Neural cell (in vitro differentiated cells): ENCODE data around the gene UBASH3A. TPM values are rescaled to one million over a fixed set of nuclear protein-coding genes. Genes with fewer than 3 reads are reported as not detected.

Experiments
- H2AFZ ChIP-seq: fragments of 200-600, 300-800 bp; sonication (generic), shearing (Covaris generic); 2 replicates; pipeline ENCODE4 v1.6.0; 2014; ENCODE audit warnings: low read depth, mild to moderate bottlenecking, antibody characterized with exemption, low read length, moderate library complexity
- H3F3A ChIP-seq: fragments of 200-600 bp; shearing (Covaris generic); 2 replicates; pipeline ENCODE4 v1.6.1; 2016; ENCODE audit warnings: mild to moderate bottlenecking, moderate library complexity, mixed read lengths, antibody characterized with exemption, low read length; ENCODE audit not compliant: insufficient read depth, poor library complexity, severe bottlenecking
- H3K27ac ChIP-seq: fragments of 200-600, 300-800 bp; sonication (generic), shearing (Covaris generic); 2 replicates; pipeline ENCODE4 v1.5.1; 2014; ENCODE audit warnings: mild to moderate bottlenecking, low read length, moderate library complexity
- H3K27me3 ChIP-seq: fragments of 300-800, 200-600 bp; sonication (generic), shearing (Covaris generic); 2 replicates; pipeline ENCODE4 v1.6.0; 2014; ENCODE audit warnings: mild to moderate bottlenecking, low read depth, low read length, moderate library complexity; ENCODE audit not compliant: insufficient read depth
- H3K36me3 ChIP-seq: fragments of 300-800, 200-600 bp; sonication (generic), shearing (Covaris generic); 2 replicates; pipeline ENCODE4 v1.5.1; 2014; ENCODE audit warnings: mild to moderate bottlenecking, antibody characterized with exemption, low read length, moderate library complexity; ENCODE audit not compliant: insufficient read depth
- H3K4me2 ChIP-seq: fragments of 300-800, 200-600 bp; sonication (generic), shearing (Covaris generic); 2 replicates; pipeline ENCODE4 v1.6.0; 2014; ENCODE audit warnings: mild to moderate bottlenecking, low read length
- H3K4me3 ChIP-seq: fragments of 300-800, 200-600 bp; sonication (generic), shearing (Covaris generic); 2 replicates; pipeline ENCODE4 v1.5.1; 2014; ENCODE audit warnings: mild to moderate bottlenecking, low read length, moderate library complexity
- H3K79me2 ChIP-seq: fragments of 200-600 bp; shearing (Covaris generic); replicated peaks from 2 replicates; pipeline ENCODE4 v1.6.0; 2014; ENCODE audit warnings: mild to moderate bottlenecking, low read length, moderate library complexity; ENCODE audit not compliant: insufficient read depth
- H3K9ac ChIP-seq: fragments of 300-800, 200-600 bp; sonication (generic), shearing (Covaris generic); 2 replicates; pipeline ENCODE4 v1.6.1; 2016; ENCODE audit warnings: mild to moderate bottlenecking, low read length, mixed read lengths
- H3K9me2 ChIP-seq: fragments of 200-600 bp; shearing (Covaris generic); 2 replicates; pipeline ENCODE4 v1.6.1; 2016; ENCODE audit warnings: mild to moderate bottlenecking, low read length, mixed read lengths; ENCODE audit not compliant: insufficient read depth
- H3K9me3 ChIP-seq: fragments of 200-600, 300-800 bp; sonication (generic), shearing (Covaris generic); 2 replicates; pipeline ENCODE4 v1.6.1; 2016; ENCODE audit warnings: mild to moderate bottlenecking, mixed run types, low read length, moderate library complexity, mixed read lengths
- H4K20me1 ChIP-seq: fragments of 200-600 bp; shearing (Covaris generic); 2 replicates; pipeline ENCODE4 v1.6.1; 2016; ENCODE audit warnings: mild to moderate bottlenecking, mixed run types; ENCODE audit not compliant: insufficient read depth
- EP300 ChIP-seq: fragments of 450-650 bp; conservative IDR thresholded peaks from 2 replicates; pipeline ENCODE4 v1.6.1; 2014; ENCODE audit warnings: antibody characterized with exemption, mild to moderate bottlenecking, moderate library complexity; ENCODE audit not compliant: poor library complexity, severe bottlenecking
- EZH2 ChIP-seq: fragments of 200-600, 300-800 bp; shearing (Covaris generic), sonication (generic); IDR thresholded peaks from 2 replicates; pipeline ENCODE4 v1.6.1; 2014; ENCODE audit warnings: antibody characterized with exemption, low read length, borderline replicate concordance, mild to moderate bottlenecking; ENCODE audit not compliant: insufficient read depth, poor library complexity, severe bottlenecking
- MXI1 ChIP-seq: fragments of 450-650 bp; conservative IDR thresholded peaks from 2 replicates; pipeline ENCODE4 v1.6.1; 2014; ENCODE audit warnings: antibody characterized with exemption, mild to moderate bottlenecking; ENCODE audit not compliant: poor library complexity, severe bottlenecking
- POLR2AphosphoS5 ChIP-seq: IDR thresholded peaks from 2 replicates; pipeline ENCODE4 v1.6.1; 2012
- RAD21 ChIP-seq: fragments of 450-650 bp; conservative IDR thresholded peaks from 2 replicates; pipeline ENCODE4 v1.6.1; 2014; ENCODE audit warnings: antibody characterized with exemption, mild to moderate bottlenecking, moderate library complexity
- REST ChIP-seq: IDR thresholded peaks from 2 replicates; pipeline ENCODE4 v1.6.1; 2012; ENCODE audit warnings: borderline replicate concordance
- SMC3 ChIP-seq: fragments of 450-650 bp; conservative IDR thresholded peaks from 2 replicates; pipeline ENCODE4 v1.6.1; 2014; ENCODE audit warnings: antibody characterized with exemption, mild to moderate bottlenecking, moderate library complexity; ENCODE audit not compliant: poor library complexity
- TAF1 ChIP-seq: IDR thresholded peaks from 2 replicates; pipeline ENCODE4 v1.6.1; 2012; ENCODE audit warnings: low read depth
- polyA plus RNA-seq: library from polyadenylated mRNA; depleted of rRNA; stranded (reverse); fragments of >200 nt; gene quantifications from 2 replicates; pipeline ENCODE4 v1.2.3, GENCODE V29; 2014
- TF ChIP-seq, protein P1 (sequence below): fragments of 450-650 bp; IDR thresholded peaks from 2 replicates; pipeline ENCODE4 v1.5.1; 2014; ENCODE audit warnings: antibody characterized with exemption, mild to moderate bottlenecking, moderate library complexity; ENCODE audit not compliant: poor library complexity, severe bottlenecking

The UBASH3A gene
- polyA plus RNA-seq, 1 donor from 2014 or later: not detected

DNA sequence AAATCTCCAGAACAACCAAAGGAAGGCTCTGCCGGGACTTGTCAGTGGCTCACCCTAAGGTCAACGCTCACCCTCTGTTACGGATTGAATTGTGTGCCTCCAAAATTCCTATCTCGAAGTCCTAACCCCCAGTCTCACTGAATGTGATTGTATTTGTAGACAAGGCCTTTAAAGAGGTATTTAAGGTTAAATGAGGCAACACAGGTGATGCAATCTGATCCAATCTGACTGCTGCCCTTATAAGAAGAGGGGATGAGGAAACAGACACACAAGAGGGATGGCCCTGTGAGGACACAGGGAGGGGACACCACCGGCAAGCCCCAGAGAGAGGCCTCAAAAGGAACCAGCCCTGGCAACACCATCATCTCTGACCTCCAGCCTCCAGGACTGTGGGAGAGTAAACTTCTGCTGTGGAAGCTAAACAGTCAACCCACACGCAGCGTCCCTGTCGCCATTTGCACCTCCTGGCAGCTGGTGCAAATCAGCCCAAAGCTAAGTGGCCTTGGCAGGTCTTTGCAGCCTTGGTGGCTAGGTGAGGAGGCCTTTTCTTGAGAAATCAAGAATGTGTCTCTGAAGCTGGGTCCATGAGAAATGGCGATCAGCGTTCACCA is 24.2 kb downstream of the UBASH3A start:
- Histone ChIP-seq H3K4me3 (no peak overlapping the region), H4K20me1 (no peaks in the 10 kb centered on the region), H3K9me2 (no peaks in the 10 kb centered on the region), H3K27ac (no peak overlapping the region), H3K4me2 (no peak overlapping the region), H3K36me3 (no peaks in the 10 kb centered on the region), H3F3A (no peaks in the 10 kb centered on the region), H3K27me3 (no peaks in the 10 kb centered on the region), H3K9ac (no peak overlapping the region), H2AFZ (no peak overlapping the region), H3K9me3 (peaks cover 9% of the 10 kb centered on the region), H3K79me2 (no peaks in the 10 kb centered on the region)
- TF ChIP-seq MXI1 (no peak), SMC3 (no peak), RAD21 (no peak)
- TF ChIP-seq, protein P1, sequence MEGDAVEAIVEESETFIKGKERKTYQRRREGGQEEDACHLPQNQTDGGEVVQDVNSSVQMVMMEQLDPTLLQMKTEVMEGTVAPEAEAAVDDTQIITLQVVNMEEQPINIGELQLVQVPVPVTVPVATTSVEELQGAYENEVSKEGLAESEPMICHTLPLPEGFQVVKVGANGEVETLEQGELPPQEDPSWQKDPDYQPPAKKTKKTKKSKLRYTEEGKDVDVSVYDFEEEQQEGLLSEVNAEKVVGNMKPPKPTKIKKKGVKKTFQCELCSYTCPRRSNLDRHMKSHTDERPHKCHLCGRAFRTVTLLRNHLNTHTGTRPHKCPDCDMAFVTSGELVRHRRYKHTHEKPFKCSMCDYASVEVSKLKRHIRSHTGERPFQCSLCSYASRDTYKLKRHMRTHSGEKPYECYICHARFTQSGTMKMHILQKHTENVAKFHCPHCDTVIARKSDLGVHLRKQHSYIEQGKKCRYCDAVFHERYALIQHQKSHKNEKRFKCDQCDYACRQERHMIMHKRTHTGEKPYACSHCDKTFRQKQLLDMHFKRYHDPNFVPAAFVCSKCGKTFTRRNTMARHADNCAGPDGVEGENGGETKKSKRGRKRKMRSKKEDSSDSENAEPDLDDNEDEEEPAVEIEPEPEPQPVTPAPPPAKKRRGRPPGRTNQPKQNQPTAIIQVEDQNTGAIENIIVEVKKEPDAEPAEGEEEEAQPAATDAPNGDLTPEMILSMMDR: no peak

GRCh38 chr21:42429021-42429420 is 25.3 kb downstream of the UBASH3A start:
- H3K27me3 ChIP-seq: no peaks in the 10 kb centered on the region
- no peak overlapping the region for H3K4me2 ChIP-seq
- no peaks in the 10 kb centered on the region for H4K20me1 ChIP-seq
- H3K9ac ChIP-seq: no peak overlapping the region
- H3K4me3 ChIP-seq: no peak overlapping the region
- H3K79me2 ChIP-seq: no peaks in the 10 kb centered on the region
- H3K27ac ChIP-seq: no peak overlapping the region
- H2AFZ ChIP-seq: no peak overlapping the region
- H3F3A ChIP-seq: no peaks in the 10 kb centered on the region
- peaks cover 12% of the 10 kb centered on the region for H3K9me3 ChIP-seq
- H3K9me2 ChIP-seq: no peaks in the 10 kb centered on the region
- no peak for TF ChIP-seq REST
- TF ChIP-seq, protein P1: no peak
- TF ChIP-seq EZH2: no peak
- no peak for TF ChIP-seq EP300
- no peak for TF ChIP-seq TAF1
- no peak for TF ChIP-seq MXI1
- TF ChIP-seq RAD21: no peak
- no peak for TF ChIP-seq SMC3
- TF ChIP-seq POLR2AphosphoS5: no peak
- no peaks in the 10 kb centered on the region for H3K36me3 ChIP-seq
